ENCODE measurements around the gene UFD1.

DNA sequence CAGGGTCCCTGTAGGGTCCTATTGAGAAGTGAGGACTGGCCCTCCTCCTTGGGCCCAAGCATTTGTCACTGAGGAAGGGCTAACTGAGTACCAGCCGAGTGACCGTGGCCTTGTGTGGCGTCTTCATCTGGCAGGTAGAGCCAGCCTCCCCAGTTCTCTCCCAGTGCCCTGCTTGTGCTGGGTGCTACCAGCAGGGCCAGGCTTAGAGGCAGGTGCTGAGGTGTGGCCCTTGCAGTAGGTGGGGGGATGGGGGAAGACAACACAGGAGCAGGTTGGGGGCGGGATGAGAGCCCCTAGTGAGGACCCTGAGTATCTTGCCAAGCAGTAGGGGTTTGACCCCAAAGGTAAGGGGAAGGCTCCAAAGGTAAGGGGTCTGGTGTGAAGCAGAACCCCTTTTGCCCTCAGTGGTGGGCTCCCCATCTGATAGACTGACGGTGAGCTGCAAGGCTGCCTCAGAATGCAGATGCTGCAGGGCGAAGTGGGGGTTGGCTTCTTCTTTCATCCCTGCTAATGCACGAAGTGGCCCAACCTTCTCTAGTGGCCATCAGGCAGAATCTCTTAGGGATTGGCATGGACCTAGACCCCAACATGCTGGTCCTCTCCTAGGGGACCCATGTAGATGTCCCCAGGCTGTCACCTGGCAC, 20.4 kb upstream of the UFD1 start:
- TF ChIP-seq, protein P1, sequence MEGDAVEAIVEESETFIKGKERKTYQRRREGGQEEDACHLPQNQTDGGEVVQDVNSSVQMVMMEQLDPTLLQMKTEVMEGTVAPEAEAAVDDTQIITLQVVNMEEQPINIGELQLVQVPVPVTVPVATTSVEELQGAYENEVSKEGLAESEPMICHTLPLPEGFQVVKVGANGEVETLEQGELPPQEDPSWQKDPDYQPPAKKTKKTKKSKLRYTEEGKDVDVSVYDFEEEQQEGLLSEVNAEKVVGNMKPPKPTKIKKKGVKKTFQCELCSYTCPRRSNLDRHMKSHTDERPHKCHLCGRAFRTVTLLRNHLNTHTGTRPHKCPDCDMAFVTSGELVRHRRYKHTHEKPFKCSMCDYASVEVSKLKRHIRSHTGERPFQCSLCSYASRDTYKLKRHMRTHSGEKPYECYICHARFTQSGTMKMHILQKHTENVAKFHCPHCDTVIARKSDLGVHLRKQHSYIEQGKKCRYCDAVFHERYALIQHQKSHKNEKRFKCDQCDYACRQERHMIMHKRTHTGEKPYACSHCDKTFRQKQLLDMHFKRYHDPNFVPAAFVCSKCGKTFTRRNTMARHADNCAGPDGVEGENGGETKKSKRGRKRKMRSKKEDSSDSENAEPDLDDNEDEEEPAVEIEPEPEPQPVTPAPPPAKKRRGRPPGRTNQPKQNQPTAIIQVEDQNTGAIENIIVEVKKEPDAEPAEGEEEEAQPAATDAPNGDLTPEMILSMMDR (conservative IDR thresholded peaks at IDR 0.05 in 1 of 2, IDR thresholded peaks at IDR 0.05 in 1 of 2; ENCODE audit: extremely low read depth in 1 of 2, insufficient read depth in 1 of 2, low read depth in 1 of 2, low read length in 2 of 2): no peak
- TF ChIP-seq EZH2 (IDR thresholded peaks at IDR 0.05; ENCODE audit: borderline replicate concordance, low read length): no peak
